CD14-positive monocyte (primary cell): Measurements from ENCODE around the gene CTBP2. TPM values are rescaled to one million over a fixed set of nuclear protein-coding genes. Genes with fewer than 3 reads are reported as not detected.

ENCODE experiments used
- DNase-seq, 3 donors: peaks; one replicate each; pipeline ENCODE4 v3.0.0-alpha.2; 2011 to 2022
- H2AFZ ChIP-seq: 2 replicates; pipeline ENCODE4 v1.6.0; 2012; ENCODE audit warnings: mild to moderate bottlenecking, low read depth, low read length, inconsistent platforms; ENCODE audit not compliant: insufficient read depth, poor library complexity, severe bottlenecking
- H3K27ac ChIP-seq, 2 donors: 1 replicate in 1 of 2; 2 replicates in 1 of 2; pipeline ENCODE4 v1.5.1; 2012 to 2013; ENCODE audit warnings: low read length in 2 of 2, control low read depth in 1 of 2, inconsistent platforms in 1 of 2, low read depth in 1 of 2, mild to moderate bottlenecking in 1 of 2
- H3K27me3 ChIP-seq, 2 donors: one replicate each; pipeline versions ENCODE4 v1.6.0 to v1.6.1; 2011 to 2013; ENCODE audit warnings: low read length in 2 of 2; ENCODE audit not compliant: control insufficient read depth in 2 of 2, insufficient read depth in 2 of 2
- H3K36me3 ChIP-seq, 2 donors: replicated peaks in 1 of 2; 1 replicate in 1 of 2; 2 replicates in 1 of 2; pipeline versions ENCODE4 v1.5.1 to v1.6.1; 2012 to 2013; ENCODE audit warnings: low read length in 2 of 2, control low read depth in 1 of 2, inconsistent platforms in 1 of 2, mild to moderate bottlenecking in 1 of 2; ENCODE audit not compliant: insufficient read depth in 2 of 2, control insufficient read depth in 1 of 2
- H3K4me1 ChIP-seq, 2 donors: 1 replicate in 1 of 2; 2 replicates in 1 of 2; pipeline versions ENCODE4 v1.5.1 to v1.6.1; 2012 to 2013; ENCODE audit warnings: low read length in 2 of 2, control low read depth in 1 of 2, inconsistent platforms in 1 of 2, mild to moderate bottlenecking in 1 of 2, moderate library complexity in 1 of 2; ENCODE audit not compliant: insufficient read depth in 2 of 2, control insufficient read depth in 1 of 2
- H3K4me2 ChIP-seq: replicated peaks from 2 replicates; pipeline ENCODE3; 2012; ENCODE audit warnings: low read length, moderate library complexity, mild to moderate bottlenecking; ENCODE audit not compliant: poor library complexity, severe bottlenecking; ENCODE audit errors: extremely low read depth
- H3K4me3 ChIP-seq, 3 experiments: fragments of 200-600 bp in 1 of 3; sonication (generic) in 1 of 3; replicated peaks in 1 of 3; 1 replicate in 2 of 3; 2 replicates in 1 of 3; pipeline ENCODE4 v1.5.1; 2011 to 2013; ENCODE audit warnings: low read length in 3 of 3, mild to moderate bottlenecking in 3 of 3, control low read depth in 2 of 3, low read depth in 2 of 3, inconsistent platforms in 1 of 3, moderate library complexity in 1 of 3
- H3K79me2 ChIP-seq: 2 replicates; pipeline ENCODE4 v1.6.0; 2012; ENCODE audit warnings: mild to moderate bottlenecking, control low read depth, inconsistent platforms, low read length, moderate library complexity; ENCODE audit not compliant: insufficient read depth
- H3K9ac ChIP-seq: 2 replicates; pipeline ENCODE4 v1.6.0; 2017; ENCODE audit warnings: low read length, mild to moderate bottlenecking; ENCODE audit not compliant: insufficient read depth, poor library complexity, severe bottlenecking
- H3K9me3 ChIP-seq, 2 donors: replicated peaks in 1 of 2; 1 replicate in 1 of 2; 2 replicates in 1 of 2; pipeline versions ENCODE4 v1.5.1 to v1.6.1; 2012 to 2013; ENCODE audit warnings: low read length in 2 of 2, control low read depth in 1 of 2; ENCODE audit not compliant: control insufficient read depth in 1 of 2, insufficient read depth in 1 of 2
- H4K20me1 ChIP-seq: 2 replicates; pipeline ENCODE4 v1.6.0; 2012; ENCODE audit warnings: mild to moderate bottlenecking, low read length, control low read depth, moderate library complexity; ENCODE audit not compliant: insufficient read depth
- H3K27ac Mint-ChIP-seq, 7 donors: one replicate each; pipeline ENCODE4 v1.8.0; 2020; ENCODE audit warnings: mild to moderate bottlenecking in 7 of 7, mixed read lengths in 7 of 7, moderate library complexity in 6 of 7, inconsistent platforms in 2 of 7
- H3K27me3 Mint-ChIP-seq, 3 donors: one replicate each; pipeline ENCODE4 v1.8.0; 2021 to 2022; ENCODE audit warnings: low read depth in 3 of 3, mild to moderate bottlenecking in 3 of 3, mixed read lengths in 3 of 3, moderate library complexity in 3 of 3, inconsistent platforms in 1 of 3
- H3K36me3 Mint-ChIP-seq, 2 donors: one replicate each; pipeline ENCODE4 v1.8.0; 2020; ENCODE audit warnings: mixed read lengths in 2 of 2, inconsistent platforms in 1 of 2, mild to moderate bottlenecking in 1 of 2
- H3K4me1 Mint-ChIP-seq: one replicate; pipeline ENCODE4 v1.8.0; 2020; ENCODE audit warnings: mild to moderate bottlenecking, mixed read lengths
- H3K4me3 Mint-ChIP-seq, 2 donors: one replicate each; pipeline ENCODE4 v1.8.0; 2020; ENCODE audit warnings: mild to moderate bottlenecking in 2 of 2, mixed read lengths in 2 of 2, moderate library complexity in 1 of 2
- H3K9me3 Mint-ChIP-seq, 7 donors: one replicate each; pipeline ENCODE4 v1.8.0; 2020 to 2022; ENCODE audit warnings: mixed read lengths in 7 of 7, mild to moderate bottlenecking in 6 of 7, moderate library complexity in 6 of 7, inconsistent platforms in 2 of 7
- WGBS: methylation state at CpG from one replicate; pipeline ENCODE4 v1.1.5; 2013; ENCODE audit warnings: missing lambda C conversion rate; ENCODE audit not compliant: insufficient coverage; 5-methylcytosine and 5-hydroxymethylcytosine counted together
- intact Hi-C, 2 donors: fragments of 100-400 bp; cut with micrococcal nuclease; formaldehyde crosslinking; loops; one replicate each; pipeline versions ENCODE4 v1.15.0 to v1.15.1; 2023
- polyA plus RNA-seq, 3 donors: library from polyadenylated mRNA; depleted of rRNA in 1 of 3; unstranded in 2 of 3; stranded (reverse) in 1 of 3; fragments of 300-500 nt in 2 of 3; fragments of >200 nt in 1 of 3; fragmentation: Illumina TruSeq in 2 of 3; gene quantifications; 1 replicate in 2 of 3; 2 replicates in 1 of 3; pipeline ENCODE4 v1.2.3, GENCODE V29; 2012 to 2021
- TF ChIP-seq, protein P1 (sequence below): fragments of 200-600 bp; IDR thresholded peaks from one replicate; pipeline ENCODE4 v1.8.0; 2022; ENCODE audit warnings: antibody characterized with exemption, mild to moderate bottlenecking

The CTBP2 gene
- polyA plus RNA-seq, 3 donors = 40.9 to 87.1 (median 41.1) TPM

DNA sequence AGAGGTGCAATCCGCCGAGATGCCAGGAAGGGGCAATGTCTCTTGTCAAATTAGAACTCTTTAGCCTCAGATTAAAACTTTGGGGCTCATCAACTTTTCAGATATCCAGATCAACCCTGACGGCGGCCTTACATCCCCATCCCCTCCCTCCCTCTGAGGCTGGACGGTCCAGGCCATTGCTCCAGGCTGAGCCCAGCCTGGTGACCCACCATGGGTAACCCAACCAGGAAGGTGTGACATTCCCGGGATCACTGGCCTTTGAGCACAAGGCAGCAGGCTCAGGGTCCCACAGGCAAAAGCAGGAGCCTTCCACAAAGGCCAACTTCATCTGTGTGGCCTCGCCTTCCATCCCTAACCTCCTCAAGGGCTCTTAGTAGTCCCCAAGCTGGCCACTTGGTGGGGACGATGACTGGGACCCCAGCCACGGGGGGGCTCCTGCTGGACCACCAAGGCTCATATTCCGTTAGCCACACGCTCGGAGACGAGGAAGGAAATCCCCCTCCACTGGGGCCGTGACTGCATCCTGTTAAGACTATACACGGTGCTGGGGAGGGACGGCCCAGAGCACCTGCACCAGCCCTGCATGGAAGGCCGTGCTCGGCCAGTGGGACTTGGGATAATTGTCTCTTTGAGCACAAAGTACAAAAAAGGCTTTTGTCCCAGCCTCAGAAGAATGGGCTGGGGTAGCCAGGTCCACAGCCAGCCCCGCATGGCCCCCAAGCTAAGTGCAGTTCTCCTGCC is 155.6 kb downstream of the CTBP2 start:
- peak overlapping the region in 2 of 7 donors; percentile 54 to 55 for H3K27ac Mint-ChIP-seq
- peaks cover 69 to 88% of the 10 kb centered on the region in 2 donors for H3K36me3 ChIP-seq

DNA sequence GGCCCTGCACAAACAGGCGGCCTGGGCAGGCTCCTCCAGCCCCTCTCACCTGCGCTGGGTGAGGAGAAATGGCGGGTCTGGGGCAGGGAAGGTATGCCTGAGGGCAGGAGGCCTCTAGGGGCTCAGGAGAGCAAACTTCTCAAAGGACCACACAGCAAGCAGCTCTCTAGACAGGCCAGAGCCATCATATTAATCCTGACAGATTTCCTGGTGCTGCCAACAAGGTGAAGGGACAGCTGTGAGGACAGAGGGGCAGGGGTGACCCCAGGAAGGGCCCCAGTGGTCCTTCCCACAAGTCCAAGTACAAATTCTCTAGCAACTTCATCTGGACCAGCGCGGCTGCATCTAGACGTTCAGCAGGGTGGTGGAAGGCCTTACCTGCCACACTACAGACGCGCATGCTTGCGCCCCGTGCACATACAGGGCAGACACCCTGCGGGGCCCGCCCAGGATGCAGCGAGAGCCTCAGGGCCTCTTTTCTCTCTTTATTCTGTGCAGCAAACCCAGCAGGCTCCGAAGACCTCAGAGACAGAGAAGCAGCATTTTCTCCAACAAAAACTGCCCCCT is 156.4 kb downstream of the CTBP2 start:
- Histone ChIP-seq H3K4me1 (no peaks in the 10 kb centered on the region), H3K79me2 (peaks cover 50% of the 10 kb centered on the region), H3K9me3 (no peaks in the 10 kb centered on the region), H3K27me3 (no peaks in the 10 kb centered on the region), H3K9ac (no peak overlapping the region), H3K36me3 (peaks cover 74 to 95% of the 10 kb centered on the region in 2 donors), H2AFZ (no peak overlapping the region), H3K27ac (peak overlapping the region in 1 of 2 donors; percentile 26), H4K20me1 (peaks cover 100% of the 10 kb centered on the region), H3K4me2 (no peak overlapping the region), H3K4me3 (no peak overlapping the region)
- H3K36me3 Mint-ChIP-seq = peaks cover 48 to 84% of the 10 kb centered on the region in 2 donors
- peaks cover 0 to 2% (median 0%) of the 10 kb centered on the region in 3 donors for H3K27me3 Mint-ChIP-seq
- H3K4me3 Mint-ChIP-seq = no peak overlapping the region
- DNase-seq = no peak
- H3K9me3 Mint-ChIP-seq = peaks cover 0 to 2% (median 0%) of the 10 kb centered on the region in 7 donors
- TF ChIP-seq, protein P1, sequence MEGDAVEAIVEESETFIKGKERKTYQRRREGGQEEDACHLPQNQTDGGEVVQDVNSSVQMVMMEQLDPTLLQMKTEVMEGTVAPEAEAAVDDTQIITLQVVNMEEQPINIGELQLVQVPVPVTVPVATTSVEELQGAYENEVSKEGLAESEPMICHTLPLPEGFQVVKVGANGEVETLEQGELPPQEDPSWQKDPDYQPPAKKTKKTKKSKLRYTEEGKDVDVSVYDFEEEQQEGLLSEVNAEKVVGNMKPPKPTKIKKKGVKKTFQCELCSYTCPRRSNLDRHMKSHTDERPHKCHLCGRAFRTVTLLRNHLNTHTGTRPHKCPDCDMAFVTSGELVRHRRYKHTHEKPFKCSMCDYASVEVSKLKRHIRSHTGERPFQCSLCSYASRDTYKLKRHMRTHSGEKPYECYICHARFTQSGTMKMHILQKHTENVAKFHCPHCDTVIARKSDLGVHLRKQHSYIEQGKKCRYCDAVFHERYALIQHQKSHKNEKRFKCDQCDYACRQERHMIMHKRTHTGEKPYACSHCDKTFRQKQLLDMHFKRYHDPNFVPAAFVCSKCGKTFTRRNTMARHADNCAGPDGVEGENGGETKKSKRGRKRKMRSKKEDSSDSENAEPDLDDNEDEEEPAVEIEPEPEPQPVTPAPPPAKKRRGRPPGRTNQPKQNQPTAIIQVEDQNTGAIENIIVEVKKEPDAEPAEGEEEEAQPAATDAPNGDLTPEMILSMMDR = no peak
- H3K27ac Mint-ChIP-seq = peak overlapping the region in 2 of 7 donors; percentile 55 to 68
- WGBS = 98% methylated on average over 12 of the region's 14 CpGs
- intact Hi-C loops = no loop called here
- H3K4me1 Mint-ChIP-seq = no peaks in the 10 kb centered on the region

More for the DNA sequence above, 155.6 kb downstream of the CTBP2 start:
- Mint-ChIP-seq H3K27me3 (peaks cover 0 to 2% (median 0%) of the 10 kb centered on the region in 3 donors), H3K4me1 (no peaks in the 10 kb centered on the region), H3K9me3 (peaks cover 0 to 2% (median 0%) of the 10 kb centered on the region in 7 donors), H3K4me3 (no peak overlapping the region), H3K36me3 (peaks cover 45 to 77% of the 10 kb centered on the region in 2 donors)
- H3K27me3 ChIP-seq = no peaks in the 10 kb centered on the region
- peaks cover 57% of the 10 kb centered on the region for H3K79me2 ChIP-seq
- WGBS = 76% methylated on average over 14 of the region's 19 CpGs
- no peak for DNase-seq
- H2AFZ ChIP-seq = no peak overlapping the region
- no peak overlapping the region for H3K4me2 ChIP-seq
- no peak overlapping the region for H3K9ac ChIP-seq
- TF ChIP-seq, protein P1 = no peak
- H4K20me1 ChIP-seq = peaks cover 100% of the 10 kb centered on the region
- H3K4me3 ChIP-seq = no peak overlapping the region
- no peaks in the 10 kb centered on the region for H3K4me1 ChIP-seq
- intact Hi-C loops = no loop called here
- H3K9me3 ChIP-seq = no peaks in the 10 kb centered on the region
- peak overlapping the region in 1 of 2 donors; percentile 26 for H3K27ac ChIP-seq
